H7 (cell line): ENCODE results near the gene SEMA4D. TPM values are rescaled to one million over a fixed set of nuclear protein-coding genes. Genes with fewer than 3 reads are reported as not detected.
"Not testable (repeated sequence)": the region's sequence is repeated elsewhere in the genome, so short reads cannot be mapped to it uniquely, and the experiment has no call there.

Experiments used
- DNase-seq: peaks from one replicate; pipeline ENCODE4 v3.0.0; 2012
- H3K27me3 ChIP-seq: 2 replicates; pipeline ENCODE4 v1.6.0; 2011; ENCODE audit warnings: mild to moderate bottlenecking, low read length; ENCODE audit not compliant: control insufficient read depth, insufficient read depth
- H3K36me3 ChIP-seq: replicated peaks from 2 replicates; pipeline ENCODE4 v1.5.1; 2011; ENCODE audit warnings: low read length; ENCODE audit not compliant: control insufficient read depth, insufficient read depth
- H3K4me3 ChIP-seq: 2 replicates; pipeline ENCODE4 v1.5.1; 2011; ENCODE audit warnings: low read depth, mild to moderate bottlenecking, control low read depth, low read length, moderate library complexity; ENCODE audit not compliant: insufficient read depth
- total RNA-seq: library from RNA; depleted of rRNA; stranded (reverse); fragments of >200 nt; shearing (Covaris generic); gene quantifications from 2 replicates; pipeline ENCODE4 v1.2.3, GENCODE V29; 2014

Gene SEMA4D
- total RNA-seq, 1 experiment from 2014 or later: 17.0 TPM

DNA sequence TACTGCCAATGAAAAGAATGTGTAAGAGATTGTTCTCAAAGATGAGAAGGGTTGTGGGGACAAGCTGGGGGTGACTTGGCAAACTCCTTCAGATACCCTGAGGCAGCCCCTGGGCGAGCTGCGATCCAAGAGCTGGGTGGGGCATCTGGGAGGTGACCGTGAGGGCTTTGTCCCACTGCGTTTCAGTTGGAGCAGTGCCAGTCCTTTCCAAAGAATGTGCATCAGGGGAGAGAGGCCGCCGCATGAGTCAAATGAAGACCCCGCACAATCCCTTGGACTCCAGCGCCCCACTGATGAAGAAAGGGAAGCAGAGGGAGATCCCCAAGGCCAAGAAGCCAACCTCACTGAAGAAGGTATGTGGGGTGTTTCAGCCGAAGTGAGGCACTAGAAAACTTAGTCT is 151.2 kb downstream of the SEMA4D start:
- peaks cover 52% of the 10 kb centered on the region for H3K36me3 ChIP-seq
- H3K27me3 ChIP-seq: no peaks in the 10 kb centered on the region
- DNase-seq: no peak
- H3K4me3 ChIP-seq: no peak overlapping the region

DNA sequence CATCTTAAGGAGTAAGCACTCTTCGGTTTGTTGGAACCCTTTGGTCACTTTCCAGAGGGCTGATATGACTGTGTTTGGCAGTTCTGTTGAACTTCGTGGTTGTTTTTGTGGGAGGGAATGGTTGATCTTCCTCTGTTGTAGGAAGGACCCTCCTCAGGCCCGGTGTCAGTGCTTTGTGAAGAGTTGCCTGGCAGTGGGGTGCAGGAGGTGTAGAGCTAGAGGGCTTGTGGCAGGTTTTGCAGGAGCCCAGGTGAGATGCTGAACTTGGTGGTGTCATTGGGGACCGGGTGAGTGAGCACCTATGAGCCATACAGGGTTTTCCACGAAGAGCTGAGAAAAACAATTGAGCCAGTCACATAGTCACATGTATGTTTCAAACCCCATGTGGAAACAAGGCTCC is 152.4 kb downstream of the SEMA4D start:
- no peak for DNase-seq
- no peak overlapping the region for H3K4me3 ChIP-seq
- peaks cover 42% of the 10 kb centered on the region for H3K36me3 ChIP-seq
- no peaks in the 10 kb centered on the region for H3K27me3 ChIP-seq

DNA sequence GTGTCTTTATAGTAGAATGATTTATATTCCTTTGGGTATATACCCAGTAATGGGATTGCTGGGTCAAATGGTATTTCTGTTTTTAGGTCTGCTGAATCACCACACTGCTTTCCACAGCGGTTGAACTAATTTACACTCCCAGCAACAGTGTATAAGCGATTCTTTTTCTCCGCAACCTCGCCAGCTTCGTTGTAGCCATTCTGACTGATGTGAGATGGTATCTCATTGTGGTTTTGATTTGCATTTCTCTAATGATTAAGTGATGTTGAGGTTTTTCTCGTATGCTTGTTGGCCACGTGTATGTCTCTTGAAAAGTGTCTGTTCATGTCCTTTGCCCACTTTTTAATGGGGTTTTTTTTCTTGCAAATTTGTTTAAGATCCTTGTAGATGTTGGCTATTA is 154.1 kb downstream of the SEMA4D start:
- peaks cover 38% of the 10 kb centered on the region for H3K36me3 ChIP-seq
- not testable (repeated sequence) for H3K4me3 ChIP-seq, DNase-seq, H3K27me3 ChIP-seq

DNA sequence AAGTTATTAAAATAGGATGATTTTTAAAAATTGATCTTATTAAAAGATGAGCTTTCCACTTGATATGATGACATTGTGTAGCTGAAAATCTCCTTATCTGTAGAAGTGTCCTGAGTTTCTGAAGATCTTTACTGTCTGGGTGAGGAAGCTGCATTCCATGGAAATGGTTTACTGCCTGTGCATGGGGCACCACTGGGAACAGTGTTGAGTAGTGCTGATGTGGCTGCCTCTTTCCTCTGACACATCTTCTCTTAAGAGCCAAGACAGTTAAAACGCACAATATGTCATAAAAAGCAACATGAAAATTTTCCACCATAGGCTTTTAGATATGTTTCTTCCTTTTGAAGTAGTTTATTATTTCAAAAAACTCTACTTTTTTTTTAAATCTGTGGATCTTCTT is 155.0 kb downstream of the SEMA4D start:
- no peak for DNase-seq
- Histone ChIP-seq H3K4me3 (no peak overlapping the region), H3K36me3 (peaks cover 31% of the 10 kb centered on the region), H3K27me3 (no peaks in the 10 kb centered on the region)

DNA sequence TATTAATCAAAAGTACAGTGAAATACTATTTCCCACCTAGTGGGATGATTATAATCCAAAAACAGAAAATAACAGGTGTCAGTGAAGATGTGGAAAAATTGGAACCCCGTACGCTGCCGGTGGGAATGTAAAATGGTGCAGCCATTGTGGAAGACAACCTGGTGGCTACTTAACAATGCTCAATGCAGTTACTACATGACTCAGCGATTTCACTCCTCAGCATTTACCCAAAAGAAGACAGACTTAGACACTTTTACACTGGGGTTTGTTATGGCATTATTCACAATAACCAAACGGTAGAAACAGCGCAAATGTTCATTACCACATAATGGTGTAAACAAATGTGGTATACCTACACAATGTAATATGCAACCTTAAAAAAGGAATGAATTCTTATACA is 155.7 kb downstream of the SEMA4D start:
- Histone ChIP-seq H3K27me3 (no peaks in the 10 kb centered on the region), H3K4me3 (no peak overlapping the region), H3K36me3 (peaks cover 31% of the 10 kb centered on the region)
- no peak for DNase-seq

DNA sequence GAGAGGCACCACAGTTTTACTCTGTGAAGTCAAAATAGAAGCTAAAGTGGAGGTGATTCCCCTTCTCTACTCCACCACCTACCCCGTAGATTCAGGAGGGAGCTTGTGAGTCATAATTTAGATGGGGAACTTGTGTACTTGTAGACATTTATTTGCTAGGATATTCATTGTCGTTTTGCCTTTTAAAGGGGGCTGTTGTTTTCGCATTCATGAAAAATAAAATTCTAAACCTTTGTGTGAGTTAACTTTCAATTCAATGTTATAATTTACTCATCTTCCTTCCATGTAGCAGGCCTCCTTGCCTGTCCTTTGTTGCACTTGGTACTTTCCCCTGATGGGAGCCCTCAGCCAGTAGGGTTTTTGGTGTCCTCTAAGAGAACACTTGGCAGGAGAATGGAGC is 157.6 kb downstream of the SEMA4D start:
- no peak overlapping the region for H3K4me3 ChIP-seq
- H3K27me3 ChIP-seq: no peaks in the 10 kb centered on the region
- no peak for DNase-seq
- peaks cover 20% of the 10 kb centered on the region for H3K36me3 ChIP-seq

DNA sequence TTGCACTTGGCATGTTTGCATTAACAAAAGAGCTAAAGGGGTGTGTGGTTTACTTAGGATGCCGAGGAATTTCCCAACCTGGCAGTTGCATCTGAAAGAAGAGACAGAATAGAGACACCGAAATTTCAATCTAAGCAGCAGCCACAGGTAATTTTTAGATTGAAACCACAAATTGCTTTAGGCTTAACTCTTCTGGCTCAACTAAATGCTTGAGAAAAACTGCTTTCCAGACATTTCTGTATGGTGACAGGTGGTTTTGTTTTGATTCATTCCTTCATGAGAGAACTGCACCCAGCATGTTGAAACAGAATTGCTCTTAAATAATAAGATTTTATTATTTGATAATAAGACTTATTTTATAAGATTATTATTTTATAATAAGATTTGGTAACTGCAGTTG is 158.1 kb downstream of the SEMA4D start:
- no peak for DNase-seq
- no peak overlapping the region for H3K4me3 ChIP-seq
- peaks cover 20% of the 10 kb centered on the region for H3K36me3 ChIP-seq
- H3K27me3 ChIP-seq: no peaks in the 10 kb centered on the region

DNA sequence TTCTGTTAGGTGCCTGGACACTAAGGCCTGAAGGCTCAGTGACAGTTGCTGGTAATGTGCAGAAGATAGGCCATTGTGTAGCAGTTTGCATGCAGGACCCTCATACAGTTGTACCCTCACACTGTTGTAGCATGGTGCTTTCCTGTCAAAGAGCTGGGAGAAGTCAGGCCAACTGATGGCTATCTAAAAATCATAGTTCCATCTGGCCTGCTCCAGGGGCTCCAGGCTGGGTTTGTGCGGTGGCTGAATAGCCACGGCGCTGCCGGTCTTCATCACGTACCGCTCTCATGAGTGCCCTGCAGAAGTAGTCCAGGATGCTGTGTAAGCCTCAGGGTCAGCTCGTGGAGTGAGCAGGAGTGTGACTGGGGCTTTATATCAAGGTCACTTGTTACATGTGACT is 167.4 kb downstream of the SEMA4D start:
- Histone ChIP-seq H3K4me3 (no peak overlapping the region), H3K36me3 (peaks cover 24% of the 10 kb centered on the region), H3K27me3 (no peaks in the 10 kb centered on the region)
- no peak for DNase-seq

DNA sequence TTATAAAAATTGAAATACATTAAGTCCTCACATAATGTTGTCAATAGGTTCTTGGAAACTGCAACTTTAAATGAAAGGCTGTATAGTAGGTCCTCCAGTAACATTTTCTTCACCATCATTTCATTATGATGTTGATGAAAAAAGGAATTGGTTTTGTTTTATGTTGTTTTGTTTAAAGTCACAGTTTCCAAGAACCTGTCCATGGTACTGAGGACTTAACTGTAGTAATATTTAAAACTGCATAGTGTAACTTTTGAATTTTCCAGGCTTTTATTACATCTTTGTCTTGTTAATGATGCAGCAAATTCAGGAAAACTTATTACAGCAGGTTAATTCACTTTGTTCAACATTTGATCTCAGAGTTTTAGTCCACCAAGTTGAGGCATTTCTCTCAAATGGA is 168.0 kb downstream of the SEMA4D start:
- H3K4me3 ChIP-seq: no peak overlapping the region
- no peak for DNase-seq
- no peaks in the 10 kb centered on the region for H3K27me3 ChIP-seq
- H3K36me3 ChIP-seq: peaks cover 23% of the 10 kb centered on the region

DNA sequence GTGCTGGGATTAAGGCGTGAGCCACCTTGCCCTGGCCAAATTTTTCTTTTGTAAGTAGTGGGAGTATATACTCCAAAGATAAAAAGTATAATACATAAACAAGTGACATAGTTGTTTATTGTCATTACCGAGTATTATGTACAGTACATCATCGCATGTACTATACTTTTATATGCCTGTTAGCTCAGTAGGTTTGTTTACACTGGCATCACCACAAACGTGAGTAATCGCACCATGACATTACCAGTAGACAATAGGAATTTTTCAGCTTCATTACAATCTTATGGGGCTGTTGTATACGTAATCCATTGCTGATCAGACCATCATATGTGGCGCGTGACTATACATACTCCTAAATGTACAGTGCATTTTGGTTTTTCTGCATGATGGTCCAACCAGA is 169.8 kb downstream of the SEMA4D start:
- Histone ChIP-seq H3K4me3 (no peak overlapping the region), H3K27me3 (no peaks in the 10 kb centered on the region), H3K36me3 (peaks cover 21% of the 10 kb centered on the region)
- no peak for DNase-seq

DNA sequence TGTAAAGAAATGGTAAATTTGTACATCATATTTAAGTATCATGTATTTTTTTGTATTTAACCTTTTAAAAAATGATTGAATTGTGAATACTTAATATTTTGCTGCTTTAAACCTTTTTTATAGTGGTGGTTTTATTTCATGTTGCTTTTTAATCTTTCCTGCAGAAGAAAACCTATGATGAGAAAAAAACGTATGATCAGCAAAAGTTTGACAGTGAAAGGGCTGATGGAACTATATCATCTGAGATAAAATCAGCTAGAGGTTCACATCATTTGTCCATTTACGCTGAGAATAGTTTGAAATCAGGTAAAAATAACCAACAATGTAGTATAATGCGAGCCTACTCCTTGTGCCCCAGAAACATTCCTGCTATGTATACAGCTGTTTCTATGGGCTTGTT is 172.2 kb downstream of the SEMA4D start:
- Histone ChIP-seq H3K27me3 (no peaks in the 10 kb centered on the region), H3K4me3 (no peak overlapping the region), H3K36me3 (peaks cover 21% of the 10 kb centered on the region)
- DNase-seq: no peak

DNA sequence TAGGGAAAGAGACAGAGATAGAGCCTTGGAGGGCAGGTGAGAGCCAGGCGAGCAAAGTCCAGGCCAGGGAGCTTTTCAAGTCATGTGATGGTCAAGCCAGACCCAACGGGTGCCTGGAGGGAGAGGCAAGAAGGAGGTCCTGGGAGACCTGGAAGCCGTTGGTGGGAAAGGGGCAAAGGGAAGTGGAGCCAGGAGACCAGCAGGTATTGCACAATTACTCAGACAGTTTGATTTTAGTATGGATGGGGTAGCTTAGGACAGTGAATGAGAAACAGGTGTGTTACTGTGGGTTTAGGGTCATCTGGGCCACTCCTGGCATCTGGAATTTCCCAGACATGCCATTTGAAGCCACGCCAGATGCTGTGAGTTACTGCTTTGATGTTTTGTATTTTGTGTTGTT is 174.5 kb downstream of the SEMA4D start:
- DNase-seq: no peak
- Histone ChIP-seq H3K4me3 (no peak overlapping the region), H3K36me3 (peaks cover 8% of the 10 kb centered on the region), H3K27me3 (no peaks in the 10 kb centered on the region)

DNA sequence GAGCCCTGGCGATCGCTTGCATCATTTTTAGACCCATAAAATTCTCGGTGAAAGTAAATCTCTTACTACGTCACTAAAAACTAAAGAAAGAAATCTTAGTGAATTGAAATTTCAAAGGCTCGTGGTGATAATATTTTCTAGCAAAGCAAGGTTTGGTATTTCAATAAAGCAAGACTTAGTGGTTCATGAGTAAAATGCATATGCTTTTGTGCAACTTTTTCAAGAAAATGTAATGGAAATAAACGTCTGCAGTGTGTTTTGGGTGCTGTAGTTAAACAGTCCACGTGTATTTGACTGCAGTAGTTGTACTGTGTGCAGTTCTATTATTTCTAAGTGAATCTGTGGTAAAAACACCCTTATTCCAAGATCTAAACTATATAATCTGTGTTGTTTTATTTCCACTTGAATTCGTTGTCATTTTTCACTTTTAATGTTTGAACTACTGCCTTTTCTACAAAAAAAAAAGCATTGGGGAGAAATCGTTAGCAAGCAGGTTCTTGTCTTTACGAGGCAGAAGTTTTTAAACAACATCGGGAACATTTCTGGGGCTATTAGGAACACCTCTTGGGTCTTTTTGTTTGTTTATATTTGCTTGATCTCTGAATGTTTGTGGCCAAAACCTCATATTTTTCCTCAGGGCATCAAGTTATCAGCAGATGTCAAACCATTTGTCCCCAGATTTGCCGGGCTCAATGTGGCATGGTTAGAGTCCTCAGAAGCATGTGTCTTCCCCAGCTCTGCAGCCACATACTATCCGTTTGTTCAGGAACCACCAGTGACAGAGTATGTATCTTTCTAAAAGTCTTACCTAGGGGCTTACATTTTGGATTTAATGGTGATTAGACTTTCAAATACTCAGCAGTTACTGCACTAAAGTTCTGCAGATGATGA is 178.7 kb downstream of the SEMA4D start:
- H3K4me3 ChIP-seq: peak overlapping the region; percentile 85
- H3K27me3 ChIP-seq: no peaks in the 10 kb centered on the region
- DNase-seq: no peak
- peaks cover 19% of the 10 kb centered on the region for H3K36me3 ChIP-seq

DNA sequence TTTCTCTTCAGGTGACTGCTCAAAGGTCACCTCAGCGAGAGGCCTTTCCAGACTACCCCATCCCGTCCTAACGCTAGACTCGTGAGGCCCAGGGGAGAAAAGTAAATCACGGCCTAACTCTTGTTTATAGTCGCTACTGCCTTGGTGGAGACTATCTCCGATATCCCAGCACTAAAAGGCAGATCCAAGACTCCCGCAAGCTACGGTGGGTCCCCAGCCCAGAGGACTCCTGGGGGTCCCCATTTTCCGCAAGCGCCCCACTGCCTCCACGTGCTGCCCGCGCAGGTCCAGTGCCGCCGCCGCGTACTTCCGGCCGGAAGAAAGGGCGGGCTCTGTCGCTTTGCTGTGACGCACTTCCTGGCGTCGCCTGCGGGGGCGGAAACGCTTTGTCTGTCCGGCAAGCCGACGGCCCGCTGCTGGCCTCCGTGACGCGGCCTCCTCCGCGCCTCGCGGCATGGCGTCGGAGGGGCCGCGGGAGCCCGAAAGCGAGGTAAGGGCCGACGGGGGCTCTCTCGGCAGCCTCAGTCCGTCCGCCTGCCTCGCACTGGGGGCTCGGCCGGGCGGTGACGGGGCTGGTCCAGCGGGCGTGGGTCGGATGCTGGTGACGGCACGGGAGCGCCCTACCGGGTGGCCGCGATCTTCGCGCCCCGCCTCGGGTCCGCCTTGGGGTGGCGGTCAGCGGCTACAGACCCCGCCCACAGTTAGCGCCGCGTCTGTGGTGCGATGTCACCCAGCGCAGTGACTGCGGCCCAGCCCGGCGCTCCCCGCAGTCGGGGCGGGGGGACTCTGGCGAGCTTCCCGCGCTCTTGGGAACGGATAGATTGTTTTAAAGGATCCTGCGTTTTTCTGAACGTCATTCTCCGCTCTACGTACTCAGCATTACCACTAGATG is 179.5 kb downstream of the SEMA4D start, which contains the start of gene SECISBP2:
Gene SECISBP2, plus strand, starts transcription at position 378 of the 892 bp plus-strand sequence. Its CDS starts 77 bp downstream, at position 455.
- peaks cover 17% of the 10 kb centered on the region for H3K36me3 ChIP-seq
- H3K4me3 ChIP-seq: peak within 1 kb of the TSS; percentile 85
- DNase-seq: peak; percentile 94
- no peaks in the 10 kb centered on the region for H3K27me3 ChIP-seq

DNA sequence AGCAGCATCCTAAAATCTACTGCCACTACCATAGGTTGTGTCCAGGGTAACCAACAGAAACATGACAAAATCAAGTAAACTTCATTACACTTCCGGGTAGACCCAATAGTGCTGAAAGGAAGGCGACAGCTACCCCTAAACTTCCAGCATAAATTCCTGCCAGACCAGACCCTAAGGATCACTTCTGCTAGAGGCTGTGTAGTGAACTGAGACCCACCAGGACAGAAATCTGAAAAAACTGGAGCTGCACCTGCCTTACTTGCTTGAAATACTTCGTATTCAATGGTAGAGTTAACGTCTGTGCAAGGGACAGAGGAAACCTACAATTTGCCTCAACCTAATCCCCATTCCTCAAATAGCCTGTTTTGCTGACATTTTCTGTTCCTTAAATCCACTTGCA is 180.6 kb downstream of the SEMA4D start:
- no peaks in the 10 kb centered on the region for H3K27me3 ChIP-seq
- 0 out of 2 replicates have a peak overlapping the region, but pooled peaks have one; percentile 85 for H3K4me3 ChIP-seq
- no peak for DNase-seq
- H3K36me3 ChIP-seq: peaks cover 17% of the 10 kb centered on the region
